HepG2 (cell line): ENCODE measurements around the gene EFCAB8. TPM values are rescaled to one million over a fixed set of nuclear protein-coding genes. Genes with fewer than 3 reads are reported as not detected.

Experiments used
- ADNP ChIP-seq: sonication (generic); formaldehyde crosslinking; IDR thresholded peaks from 2 replicates; pipeline ENCODE4 v1.4.0; 2020; ENCODE audit warnings: missing genetic modification reagents
- ARID5B ChIP-seq: IDR thresholded peaks from 2 replicates; pipeline ENCODE4 v1.4.0; 2020; ENCODE audit warnings: mild to moderate bottlenecking, missing genetic modification reagents
- BCL6 ChIP-seq: IDR thresholded peaks from 2 replicates; pipeline ENCODE4 v1.6.1; 2016; ENCODE audit warnings: missing genetic modification reagents, missing compliant biosample characterization
- BRD4 ChIP-seq: sonication (generic); formaldehyde crosslinking; IDR thresholded peaks from 2 replicates; pipeline ENCODE4 v1.4.0; 2020; ENCODE audit warnings: missing genetic modification reagents
- CREB1 ChIP-seq, 2 experiments: fragments of 450-650 bp in 1 of 2; IDR thresholded peaks; 2 replicates each; pipeline ENCODE4 v1.6.1; 2016 to 2017; ENCODE audit warnings: control low read depth in 1 of 2, mild to moderate bottlenecking in 1 of 2, missing compliant biosample characterization in 1 of 2, missing genetic modification characterization in 1 of 2
- GATA4 ChIP-seq: sonication (generic); IDR thresholded peaks from 2 replicates; pipeline ENCODE4 v1.6.1; 2016; ENCODE audit warnings: antibody characterized with exemption, low read depth, borderline replicate concordance
- NFAT5 ChIP-seq: sonication (generic); formaldehyde crosslinking; IDR thresholded peaks from 2 replicates; pipeline ENCODE4 v1.4.0; 2020; ENCODE audit warnings: missing genetic modification reagents
- NR2F6 ChIP-seq, 2 experiments: IDR thresholded peaks; 2 replicates each; pipeline ENCODE4 v1.6.1; 2016; ENCODE audit warnings: antibody characterized with exemption in 1 of 2, mild to moderate bottlenecking in 1 of 2
- PAXIP1 ChIP-seq: sonication (generic); formaldehyde crosslinking; conservative IDR thresholded peaks from 2 replicates; pipeline ENCODE4 v1.4.0; 2020; ENCODE audit warnings: mild to moderate bottlenecking, missing genetic modification reagents, moderate library complexity
- SMARCC2 ChIP-seq: fragments of 450-650 bp; IDR thresholded peaks from 2 replicates; pipeline ENCODE4 v1.6.1; 2017; ENCODE audit warnings: antibody characterized with exemption, mild to moderate bottlenecking
- TOE1 ChIP-seq: sonication (generic); formaldehyde crosslinking; IDR thresholded peaks from 2 replicates; pipeline ENCODE4 v1.4.0; 2020; ENCODE audit warnings: mild to moderate bottlenecking, missing genetic modification reagents
- ZNF20 ChIP-seq: sonication (generic); formaldehyde crosslinking; IDR thresholded peaks from 2 replicates; pipeline ENCODE4 v1.4.0; 2020; ENCODE audit warnings: mild to moderate bottlenecking, moderate library complexity, missing genetic modification reagents
- ZSCAN9 ChIP-seq: IDR thresholded peaks from 2 replicates; pipeline ENCODE4 v1.6.1; 2016; ENCODE audit warnings: borderline replicate concordance
- polyA plus RNA-seq, 8 experiments: library from polyadenylated mRNA; depleted of rRNA in 3 of 8; stranded (reverse) in 7 of 8; unstranded in 1 of 8; fragments of >200 nt; fragmentation: Illumina TruSeq in 4 of 8; extraction: Trizol in 4 of 8; gene quantifications; 2 replicates each; pipeline versions ENCODE4 v1.2.1 to v1.2.3, GENCODE V29; 2011 to 2016; ENCODE audit warnings: low read depth in 4 of 8, missing spikeins in 1 of 8, mixed read lengths in 1 of 8; ENCODE audit not compliant: insufficient read depth in 1 of 8
- total RNA-seq, 5 experiments: library from RNA; depleted of rRNA; stranded (reverse); fragments of >200 nt; fragmentation: Illumina TruSeq; extraction: Trizol; gene quantifications; 2 replicates each; pipeline ENCODE4 v1.2.3, GENCODE V29; 2016; ENCODE audit warnings: low read depth in 1 of 5
- TF ChIP-seq, protein P1 (sequence below): sonication (generic); formaldehyde crosslinking; IDR thresholded peaks from 2 replicates; pipeline ENCODE4 v1.5.0; 2020; ENCODE audit warnings: mild to moderate bottlenecking, missing genetic modification reagents, moderate library complexity

The EFCAB8 gene
- total and polyA plus RNA-seq, 2 of the 13 experiments (the other 11 are each of a cell fraction or from before 2014, with no cell fraction given) = 0.15 to 0.22 TPM

DNA sequence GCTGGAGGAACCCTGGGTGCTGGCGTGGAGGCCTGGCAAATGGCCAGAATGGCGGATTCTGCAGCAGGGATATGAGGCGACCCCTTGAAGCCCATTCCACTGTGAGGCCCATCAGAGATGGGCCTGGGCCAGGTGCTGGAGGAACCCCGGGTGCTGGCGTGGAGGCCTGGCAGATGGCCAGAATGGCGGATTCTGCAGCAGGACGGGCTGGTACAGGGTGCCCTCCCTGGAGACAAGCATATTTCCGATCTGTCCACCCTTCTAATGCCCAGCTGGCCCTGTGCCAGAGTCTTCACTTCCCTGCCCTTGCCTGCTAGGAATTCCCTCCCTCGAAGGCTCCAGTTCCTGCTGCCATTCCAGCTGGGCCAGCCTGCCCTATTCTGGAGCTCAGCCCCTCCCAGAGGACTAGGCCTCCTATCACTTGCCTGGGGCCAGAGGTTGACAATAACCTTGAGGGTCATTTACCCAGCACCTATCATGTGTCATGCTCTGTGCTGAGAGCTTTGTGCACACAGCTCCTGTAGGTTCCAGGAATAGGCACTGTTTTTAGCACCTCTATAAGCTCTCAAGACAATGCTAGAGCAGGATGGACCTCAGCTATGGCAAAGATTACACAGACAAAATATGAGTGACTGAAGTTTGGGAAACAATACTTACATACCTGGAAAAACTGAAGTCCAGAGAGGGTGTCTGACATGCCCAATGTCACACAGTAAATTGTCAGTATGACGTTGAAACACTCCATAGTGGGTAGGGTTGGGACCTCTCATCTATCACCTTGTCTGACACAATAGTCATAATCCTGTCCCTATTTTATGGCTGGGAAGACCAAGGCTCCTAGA lies 124.1 kb downstream of the EFCAB8 start (continued):
- TF ChIP-seq NR2F6 (IDR thresholded peaks at IDR 0.05) = no peak
- TF ChIP-seq NR2F6 (CRISPR knock-in tag; IDR thresholded peaks at IDR 0.05) = no peak
- TF ChIP-seq GATA4 = no peak
- TF ChIP-seq ZSCAN9 = no peak
- TF ChIP-seq BCL6 (CRISPR knock-in tag) = peak; percentile 39; the same call in 1 of the 2 replicates
- no peak for TF ChIP-seq TOE1 (CRISPR knock-in tag)
- TF ChIP-seq ARID5B = peak; percentile 26; the same call in 1 of the 2 replicates
- TF ChIP-seq ADNP (CRISPR knock-in tag) = no peak
- no peak for TF ChIP-seq SMARCC2
- TF ChIP-seq ZNF20 (CRISPR knock-in tag) = no peak
- no peak for TF ChIP-seq NFAT5 (CRISPR knock-in tag)
- TF ChIP-seq, protein P1, sequence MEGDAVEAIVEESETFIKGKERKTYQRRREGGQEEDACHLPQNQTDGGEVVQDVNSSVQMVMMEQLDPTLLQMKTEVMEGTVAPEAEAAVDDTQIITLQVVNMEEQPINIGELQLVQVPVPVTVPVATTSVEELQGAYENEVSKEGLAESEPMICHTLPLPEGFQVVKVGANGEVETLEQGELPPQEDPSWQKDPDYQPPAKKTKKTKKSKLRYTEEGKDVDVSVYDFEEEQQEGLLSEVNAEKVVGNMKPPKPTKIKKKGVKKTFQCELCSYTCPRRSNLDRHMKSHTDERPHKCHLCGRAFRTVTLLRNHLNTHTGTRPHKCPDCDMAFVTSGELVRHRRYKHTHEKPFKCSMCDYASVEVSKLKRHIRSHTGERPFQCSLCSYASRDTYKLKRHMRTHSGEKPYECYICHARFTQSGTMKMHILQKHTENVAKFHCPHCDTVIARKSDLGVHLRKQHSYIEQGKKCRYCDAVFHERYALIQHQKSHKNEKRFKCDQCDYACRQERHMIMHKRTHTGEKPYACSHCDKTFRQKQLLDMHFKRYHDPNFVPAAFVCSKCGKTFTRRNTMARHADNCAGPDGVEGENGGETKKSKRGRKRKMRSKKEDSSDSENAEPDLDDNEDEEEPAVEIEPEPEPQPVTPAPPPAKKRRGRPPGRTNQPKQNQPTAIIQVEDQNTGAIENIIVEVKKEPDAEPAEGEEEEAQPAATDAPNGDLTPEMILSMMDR (CRISPR knock-in tag) = no peak
- TF ChIP-seq BRD4 (CRISPR knock-in tag) = peak; percentile 51; the same call in 1 of the 2 replicates
- no peak for TF ChIP-seq PAXIP1 (CRISPR knock-in tag)
- no peak for TF ChIP-seq CREB1 (IDR thresholded peaks at IDR 0.05)
- no peak for TF ChIP-seq CREB1 (CRISPR knock-in tag; IDR thresholded peaks at IDR 0.05)
